H1 (cell line): Measurements from ENCODE around the gene PLD3. TPM values are rescaled to one million over a fixed set of nuclear protein-coding genes. Genes with fewer than 3 reads are reported as not detected.

ENCODE experiments used
- CBX5 ChIP-seq: fragments of 300-800, 300-1000 bp; sonication (generic); IDR thresholded peaks from 2 replicates; pipeline ENCODE4 v1.7.1; 2016; ENCODE audit warnings: antibody characterized with exemption, low read length, low read depth
- CEBPB ChIP-seq: IDR thresholded peaks from 2 replicates; pipeline ENCODE4 v1.6.1; 2012; ENCODE audit warnings: low read depth, low read length
- CHD7 ChIP-seq: fragments of 300-600 bp; sonication (generic); IDR thresholded peaks from 2 replicates; pipeline ENCODE4 v1.7.1; 2012; ENCODE audit warnings: low read length, moderate library complexity, mild to moderate bottlenecking, inconsistent platforms; ENCODE audit not compliant: insufficient replicate concordance
- E2F6 ChIP-seq: IDR thresholded peaks from 2 replicates; pipeline ENCODE4 v1.6.1; 2012; ENCODE audit warnings: inconsistent platforms
- GTF2F1 ChIP-seq: IDR thresholded peaks from 2 replicates; pipeline ENCODE4 v1.6.1; 2012; ENCODE audit warnings: low read depth, low read length, improper control_type of control experiment, borderline replicate concordance
- JUN ChIP-seq: IDR thresholded peaks from 2 replicates; pipeline ENCODE4 v1.6.1; 2011; ENCODE audit warnings: low read depth, mild to moderate bottlenecking, improper control_type of control experiment, low read length
- KDM1A ChIP-seq: fragments of 200-600, 300-600 bp; sonication (generic); IDR thresholded peaks from 2 replicates; pipeline ENCODE4 v1.7.1; 2016; ENCODE audit warnings: mild to moderate bottlenecking, low read length, borderline replicate concordance
- KDM5A ChIP-seq: fragments of 200-600 bp; IDR thresholded peaks from 2 replicates; pipeline ENCODE4 v1.7.1; 2012; ENCODE audit warnings: mild to moderate bottlenecking, low read length, inconsistent platforms, mixed read lengths
- NRF1 ChIP-seq: IDR thresholded peaks from 2 replicates; pipeline ENCODE4 v1.6.1; 2011; ENCODE audit warnings: mild to moderate bottlenecking, low read depth, low read length, improper control_type of control experiment
- TAF7 ChIP-seq: optimal IDR thresholded peaks from 2 replicates; pipeline ENCODE3; 2011; ENCODE audit warnings: low read depth, mild to moderate bottlenecking, inconsistent platforms, low read length, moderate library complexity, borderline replicate concordance
- polyA plus RNA-seq, 7 experiments: library from polyadenylated mRNA; depleted of rRNA in 3 of 7; stranded (reverse) in 5 of 7; unstranded in 2 of 7; fragments of >200 nt in 5 of 7; fragments of 200-250 nt in 2 of 7; gene quantifications; 1 replicate in 5 of 7; 2 replicates in 1 of 7; 4 replicates in 1 of 7; pipeline versions ENCODE4 v1.2.1 to v1.2.3, GENCODE V29; 2011 to 2013; ENCODE audit warnings: missing spikeins in 2 of 7, mixed read lengths in 2 of 7
- total RNA-seq: library from RNA; stranded (reverse); fragmentation: NEBNext Ultra II Directional; extraction: Animal tissue kit (Norgen Biotek cat#: 25700); gene quantifications from 2 replicates; pipeline ENCODE4 v1.2.1, GENCODE V29; 2021

Gene PLD3
- total and polyA plus RNA-seq, 2 of the 8 experiments (the other 6 are each of a cell fraction or from before 2014, with no cell fraction given), result 180 to 543 TPM

GRCh38 chr19:40321566-40322270 lies 26.8 kb upstream of the PLD3 start (continued):
- TF ChIP-seq CHD7, result no peak
- TF ChIP-seq CBX5, result no peak
- no peak for TF ChIP-seq NRF1
- TF ChIP-seq JUN, result no peak
- no peak for TF ChIP-seq KDM5A
- no peak for TF ChIP-seq E2F6
- TF ChIP-seq CEBPB, result no peak
- TF ChIP-seq KDM1A, result no peak
- no peak for TF ChIP-seq GTF2F1
- TF ChIP-seq TAF7, result no peak
